HepG2 (cell line): ENCODE results near the gene SSBP4. TPM values are rescaled to one million over a fixed set of nuclear protein-coding genes. Genes with fewer than 3 reads are reported as not detected.

Experiments
- SALL2 ChIP-seq: sonication (generic); formaldehyde crosslinking; IDR thresholded peaks from 2 replicates; pipeline ENCODE4 v1.8.1; 2023; ENCODE audit warnings: mild to moderate bottlenecking, missing genetic modification reagents, inconsistent platforms
- SOX13 ChIP-seq, 3 experiments: fragments of 450-650 bp in 1 of 3; sonication (generic) in 1 of 3; formaldehyde crosslinking in 1 of 3; IDR thresholded peaks in 2 of 3; conservative IDR thresholded peaks in 1 of 3; 2 replicates each; pipeline versions ENCODE4 v1.5.0 to v1.6.1; 2016 to 2020; ENCODE audit warnings: antibody characterized with exemption in 1 of 3, mild to moderate bottlenecking in 1 of 3, missing compliant biosample characterization in 1 of 3, missing genetic modification reagents in 1 of 3, moderate library complexity in 1 of 3
- SOX6 ChIP-seq, 2 experiments: fragments of 450-650 bp in 1 of 2; sonication (generic) in 1 of 2; formaldehyde crosslinking in 1 of 2; IDR thresholded peaks; 2 replicates each; pipeline versions ENCODE4 v1.4.0 to v1.6.1; 2017 to 2020; ENCODE audit warnings: antibody characterized with exemption in 1 of 2, mild to moderate bottlenecking in 1 of 2, missing genetic modification reagents in 1 of 2
- STAG1 ChIP-seq: sonication (generic); formaldehyde crosslinking; IDR thresholded peaks from 2 replicates; pipeline ENCODE4 v1.4.0; 2020; ENCODE audit warnings: missing genetic modification reagents
- TFDP2 ChIP-seq: sonication (generic); formaldehyde crosslinking; IDR thresholded peaks from 2 replicates; pipeline ENCODE4 v1.4.0; 2020; ENCODE audit warnings: missing genetic modification reagents
- THAP9 ChIP-seq: sonication (generic); formaldehyde crosslinking; IDR thresholded peaks from 2 replicates; pipeline ENCODE4; 2020; ENCODE audit warnings: missing genetic modification reagents, mild to moderate bottlenecking, borderline replicate concordance
- XBP1 ChIP-seq: sonication (generic); formaldehyde crosslinking; IDR thresholded peaks from 2 replicates; pipeline ENCODE4 v1.5.0; 2020; ENCODE audit warnings: missing genetic modification reagents
- ZBED4 ChIP-seq: sonication (generic); formaldehyde crosslinking; IDR thresholded peaks from 2 replicates; pipeline ENCODE4 v1.4.0; 2020; ENCODE audit warnings: missing genetic modification reagents, borderline replicate concordance
- ZNF234 ChIP-seq: sonication (generic); formaldehyde crosslinking; conservative IDR thresholded peaks from 2 replicates; pipeline ENCODE4 v1.5.1; 2020; ENCODE audit warnings: mild to moderate bottlenecking, missing genetic modification reagents
- ZNF563 ChIP-seq: sonication (generic); formaldehyde crosslinking; IDR thresholded peaks from 2 replicates; pipeline ENCODE4 v1.8.0; 2022; ENCODE audit warnings: mild to moderate bottlenecking, moderate library complexity, missing genetic modification reagents
- ZNF609 ChIP-seq: sonication (generic); formaldehyde crosslinking; IDR thresholded peaks from 2 replicates; pipeline ENCODE4 v1.4.0; 2020; ENCODE audit warnings: mild to moderate bottlenecking, missing genetic modification reagents, borderline replicate concordance
- ZSCAN20 ChIP-seq: sonication (generic); formaldehyde crosslinking; IDR thresholded peaks from 2 replicates; pipeline ENCODE4 v1.4.0; 2020; ENCODE audit warnings: missing genetic modification reagents, mild to moderate bottlenecking, borderline replicate concordance
- polyA plus RNA-seq, 8 experiments: library from polyadenylated mRNA; depleted of rRNA in 3 of 8; stranded (reverse) in 7 of 8; unstranded in 1 of 8; fragments of >200 nt; fragmentation: Illumina TruSeq in 4 of 8; extraction: Trizol in 4 of 8; gene quantifications; 2 replicates each; pipeline versions ENCODE4 v1.2.1 to v1.2.3, GENCODE V29; 2011 to 2016; ENCODE audit warnings: low read depth in 4 of 8, missing spikeins in 1 of 8, mixed read lengths in 1 of 8; ENCODE audit not compliant: insufficient read depth in 1 of 8
- total RNA-seq, 5 experiments: library from RNA; depleted of rRNA; stranded (reverse); fragments of >200 nt; fragmentation: Illumina TruSeq; extraction: Trizol; gene quantifications; 2 replicates each; pipeline ENCODE4 v1.2.3, GENCODE V29; 2016; ENCODE audit warnings: low read depth in 1 of 5

SSBP4 gene
- total and polyA plus RNA-seq, 2 of the 13 experiments (the other 11 are each of a cell fraction or from before 2014, with no cell fraction given), result 20.8 to 39.5 TPM

- TF ChIP-seq THAP9, result peak; percentile 26; the same call in 1 of the 2 replicates
- TF ChIP-seq SALL2 (CRISPR knock-in tag), result peak; percentile 31; the same call in 1 of the 2 replicates
- no peak for TF ChIP-seq STAG1 (CRISPR knock-in tag)
- TF ChIP-seq TFDP2 (CRISPR knock-in tag), result 0 out of 2 replicates have a peak, but pooled peaks have one; percentile 66
- TF ChIP-seq ZNF609 (CRISPR knock-in tag), result 0 out of 2 replicates have a peak, but pooled peaks have one; percentile 20
- TF ChIP-seq ZNF563, result peak; percentile 77
- no peak for TF ChIP-seq XBP1 (CRISPR knock-in tag)
- no peak for TF ChIP-seq SOX6 (IDR thresholded peaks at IDR 0.05)
- peak; percentile 17; the same call in 1 of the 2 replicates for TF ChIP-seq SOX6 (CRISPR knock-in tag; IDR thresholded peaks at IDR 0.05)
- no peak for TF ChIP-seq SOX13 (IDR thresholded peaks at IDR 0.05)
- no peak; a peak in 2 of 4 replicates for TF ChIP-seq SOX13 (CRISPR knock-in tag; conservative IDR thresholded peaks at IDR 0.05 in 1 of 2, IDR thresholded peaks at IDR 0.05 in 1 of 2)
- TF ChIP-seq ZNF234 (CRISPR knock-in tag), result 0 out of 2 replicates have a peak, but pooled peaks have one; percentile 46
- peak; percentile 63; the same call in 1 of the 2 replicates for TF ChIP-seq ZBED4 (CRISPR knock-in tag)
- peak; percentile 82; the same call in 1 of the 2 replicates for TF ChIP-seq ZSCAN20 (CRISPR knock-in tag)
Measured at GRCh38 chr19:18417250-18418028, 1.8 kb upstream of the SSBP4 start (continued).
